Measurements from ENCODE around the gene LILRA6.
"Not testable (repeated sequence)": the region's sequence is repeated elsewhere in the genome, so short reads cannot be mapped to it uniquely, and the experiment has no call there.

LILRA6 gene

GRCh38 chr19:54229146-54229545, 13.4 kb downstream of the LILRA6 start:
- DNase-seq = no peak

GRCh38 chr19:54224619-54225018, 18.0 kb downstream of the LILRA6 start:
- not testable (repeated sequence) for DNase-seq

- DNase-seq = not testable (repeated sequence)
Observed at GRCh38 chr19:54223937-54224281, 18.7 kb downstream of the LILRA6 start.

GRCh38 chr19:54223277-54223936, 19.2 kb downstream of the LILRA6 start:
- DNase-seq = not testable (repeated sequence)

GRCh38 chr19:54222474-54223276, 19.9 kb downstream of the LILRA6 start, which contains the start of gene LILRB3:
Gene LILRB3 (minus strand): TSS chr19:54223007. CDS start chr19:54222976, 31 bp downstream.
- DNase-seq = not testable (repeated sequence)

- not testable (repeated sequence) for DNase-seq
Observed at GRCh38 chr19:54221947-54222346, 20.6 kb downstream of the LILRA6 start.

- DNase-seq = not testable (repeated sequence)
Observed at GRCh38 chr19:54219702-54220101, 22.9 kb downstream of the LILRA6 start.

GRCh38 chr19:54218960-54219661, 23.5 kb downstream of the LILRA6 start:
- no peak for DNase-seq

- no peak for DNase-seq
Observed at GRCh38 chr19:54218259-54218658, 24.3 kb downstream of the LILRA6 start.

GRCh38 chr19:54217517-54218247, 24.9 kb downstream of the LILRA6 start:
- DNase-seq = not testable (repeated sequence)

GRCh38 chr19:54216869-54217268, 25.7 kb downstream of the LILRA6 start:
- DNase-seq = no peak

- not testable (repeated sequence) for DNase-seq
Observed at GRCh38 chr19:54214734-54215133, 27.9 kb downstream of the LILRA6 start.

GRCh38 chr19:54214217-54214616, 28.4 kb downstream of the LILRA6 start:
- DNase-seq = not testable (repeated sequence)

GRCh38 chr19:54211235-54211634, 31.4 kb downstream of the LILRA6 start:
- no peak for DNase-seq

- peak; percentile 48 for DNase-seq
Observed at GRCh38 chr19:54209811-54210494, 32.6 kb downstream of the LILRA6 start.

GRCh38 chr19:54209058-54209810, 33.4 kb downstream of the LILRA6 start:
- DNase-seq = peak; percentile 57

- peak; percentile 70 for DNase-seq
Observed at GRCh38 chr19:54208784-54209057, 33.9 kb downstream of the LILRA6 start.

GRCh38 chr19:54207983-54208783, 34.4 kb downstream of the LILRA6 start:
- peak; percentile 70 for DNase-seq

- DNase-seq = no peak
Observed at GRCh38 chr19:54207676-54207982, 35.0 kb downstream of the LILRA6 start.

GRCh38 chr19:54207193-54207592, 35.4 kb downstream of the LILRA6 start:
- DNase-seq = not testable (repeated sequence)

GRCh38 chr19:54206831-54207177, 35.8 kb downstream of the LILRA6 start:
- DNase-seq = no peak
